Cortex of kidney (tissue), 1 donor: ENCODE data around the gene FMOD.
"Not testable (repeated sequence)": the region's sequence is repeated elsewhere in the genome, so short reads cannot be mapped to it uniquely, and the experiment has no call there.

Source experiments
- DNase-seq: peaks from one replicate; lab custom pipeline; 2025; lab: John Stamatoyannopoulos, UW

The FMOD gene

DNA sequence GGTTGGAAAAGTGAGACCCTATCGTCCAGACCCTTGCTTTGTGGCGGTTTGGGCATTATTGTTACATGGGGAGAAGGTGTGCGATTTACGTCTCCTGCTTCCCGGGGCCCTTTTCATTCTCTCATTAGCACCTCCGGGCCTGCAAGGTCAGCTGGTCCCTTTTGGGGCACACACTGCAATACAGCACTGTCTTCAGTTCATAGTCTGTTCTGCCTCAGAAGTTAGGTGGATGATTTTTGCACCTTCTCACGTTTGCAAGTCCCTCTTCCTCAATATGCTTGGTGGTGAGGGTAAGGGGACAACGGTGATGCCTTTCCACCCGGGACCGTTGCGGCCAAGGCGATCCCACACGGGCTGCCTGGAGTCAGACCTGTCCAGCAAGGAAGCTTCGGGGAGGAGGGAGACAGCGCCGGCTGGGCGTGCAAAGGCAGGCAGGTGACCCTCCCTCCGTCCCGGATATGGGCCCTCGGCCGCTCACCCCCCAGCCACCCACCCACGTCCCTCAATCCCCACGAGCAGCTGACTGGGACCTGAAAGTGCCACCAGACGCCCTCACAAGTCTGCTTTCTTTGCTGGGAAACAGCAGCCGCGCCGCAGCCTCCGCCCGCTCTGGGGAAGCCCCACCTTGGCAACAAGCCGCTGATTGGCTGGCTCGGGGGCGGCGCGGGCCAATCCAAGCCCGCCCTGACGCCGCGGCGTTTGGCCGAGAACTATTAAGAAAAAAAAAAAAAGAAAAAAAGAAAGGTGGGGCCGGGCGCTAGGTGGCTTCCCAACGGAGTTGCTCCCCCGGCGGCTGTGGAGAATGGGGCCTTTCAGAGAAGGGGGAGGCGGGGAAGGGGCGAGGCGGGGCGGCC, 23.9 kb downstream of the FMOD start:
- peak; percentile 63 for DNase-seq

DNA sequence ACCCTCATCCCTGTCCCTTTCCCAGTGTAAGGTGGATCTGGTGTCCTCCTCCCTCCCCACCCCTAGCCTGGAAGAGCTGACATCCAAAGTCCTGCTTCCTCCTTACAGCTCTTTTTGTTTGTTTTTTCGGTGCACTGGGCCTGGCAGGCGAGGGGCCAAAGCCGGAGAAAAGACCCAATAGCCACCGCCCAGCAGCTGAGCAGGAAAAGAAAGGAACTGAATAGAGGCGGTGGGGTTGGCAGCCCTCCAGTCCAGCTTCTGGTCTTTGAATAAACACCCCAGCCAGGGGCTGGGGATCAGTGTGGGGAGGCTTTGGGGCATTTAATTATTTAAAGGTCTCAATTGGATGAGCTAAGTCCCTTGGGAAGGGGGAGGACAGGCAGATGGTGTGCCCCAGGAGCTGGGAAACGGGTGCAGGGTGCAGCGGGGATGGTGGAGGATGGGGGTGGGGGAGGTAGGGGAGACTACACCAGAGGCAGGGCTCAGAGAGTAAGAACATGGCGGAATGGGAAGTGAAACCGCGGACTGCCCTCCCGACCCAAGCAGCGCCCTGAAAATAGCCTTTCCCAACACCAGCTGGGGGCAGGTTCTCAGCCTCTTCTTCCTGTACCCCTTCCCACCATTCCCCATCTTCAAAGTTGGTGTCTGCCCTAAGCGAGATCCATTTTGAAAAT, 25.4 kb downstream of the FMOD start:
- no peak for DNase-seq

DNA sequence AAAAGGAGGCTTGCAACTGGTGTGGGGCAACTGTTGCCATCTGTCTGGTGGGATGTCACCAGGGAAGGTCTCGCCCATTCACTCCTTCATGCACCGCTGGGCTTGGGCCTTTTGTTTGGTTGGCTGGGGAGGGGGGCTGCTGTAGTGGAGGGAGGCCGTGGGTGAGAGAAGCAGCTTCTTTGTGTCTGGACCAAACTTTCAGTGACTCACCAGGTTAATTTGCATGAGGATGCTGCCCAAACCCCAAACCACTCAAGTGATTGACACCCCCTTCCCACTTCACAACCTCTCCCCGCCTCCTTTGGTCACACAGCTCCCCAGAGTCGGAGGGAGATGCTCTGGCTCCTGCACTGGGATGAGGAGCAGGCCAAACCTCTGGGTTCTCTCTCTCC, 25.9 kb downstream of the FMOD start:
- no peak for DNase-seq

DNA sequence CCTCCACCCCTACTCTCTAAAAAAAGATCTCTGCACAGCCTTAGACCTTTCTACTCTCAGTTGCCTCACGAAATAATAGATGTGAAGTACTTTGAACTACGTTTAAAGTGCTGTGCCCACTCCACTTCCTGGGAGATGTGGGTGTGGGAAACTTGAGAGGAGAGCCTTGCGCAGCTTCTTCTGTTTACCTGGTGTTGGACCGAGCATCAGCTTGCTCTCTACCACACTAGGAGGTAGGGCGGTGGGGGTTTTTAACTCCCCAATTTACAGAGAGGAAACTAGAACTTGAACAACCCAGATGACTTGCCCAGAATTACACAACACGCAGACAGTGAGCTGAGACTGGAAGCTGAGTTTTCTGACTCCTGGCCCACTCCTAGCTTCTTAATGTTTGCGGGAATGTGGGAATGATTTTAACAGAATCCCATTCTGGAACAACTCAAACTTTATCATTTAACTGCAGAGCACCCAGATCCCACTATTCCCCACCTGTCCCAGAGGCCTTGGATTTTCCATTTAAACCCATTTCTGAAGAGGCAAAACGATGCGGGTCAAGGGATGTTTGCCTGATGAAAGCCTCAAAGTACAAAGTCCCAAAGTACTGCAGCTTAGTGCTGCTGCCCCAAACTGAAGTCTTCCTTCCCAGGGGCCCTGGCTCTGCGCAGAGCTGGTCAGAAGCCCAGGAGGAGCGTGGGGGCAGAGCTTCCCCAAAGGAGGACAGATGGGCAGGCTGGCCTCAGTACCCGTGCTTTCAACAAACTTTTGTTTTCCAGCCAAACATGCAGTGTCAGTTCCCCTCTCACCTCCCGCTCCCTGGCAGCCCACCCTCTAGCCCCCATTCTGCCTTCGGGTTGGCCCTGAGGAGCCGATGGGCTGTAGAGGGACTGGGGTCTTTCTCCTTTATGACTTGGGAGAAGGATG, 26.6 kb downstream of the FMOD start:
- no peak for DNase-seq

DNA sequence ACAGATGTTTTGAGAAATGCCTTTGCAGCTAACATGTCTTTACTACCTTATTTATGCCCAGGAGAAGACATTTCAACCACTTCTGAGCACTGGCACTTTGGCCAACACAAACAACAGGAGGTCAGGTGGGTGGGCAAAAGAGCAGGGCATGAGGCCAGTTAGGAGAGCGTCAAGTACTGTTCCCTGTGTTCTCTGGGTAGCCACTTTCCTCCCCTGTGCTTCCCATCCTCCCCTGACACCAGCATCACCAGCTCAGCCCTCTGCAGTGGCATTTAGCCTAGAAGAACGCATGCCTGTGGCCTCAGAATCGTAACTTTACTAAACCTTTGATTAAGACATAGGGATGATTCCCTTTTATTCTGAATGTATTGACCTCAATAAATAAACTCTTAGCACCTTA, 27.3 kb downstream of the FMOD start:
- DNase-seq: no peak

DNA sequence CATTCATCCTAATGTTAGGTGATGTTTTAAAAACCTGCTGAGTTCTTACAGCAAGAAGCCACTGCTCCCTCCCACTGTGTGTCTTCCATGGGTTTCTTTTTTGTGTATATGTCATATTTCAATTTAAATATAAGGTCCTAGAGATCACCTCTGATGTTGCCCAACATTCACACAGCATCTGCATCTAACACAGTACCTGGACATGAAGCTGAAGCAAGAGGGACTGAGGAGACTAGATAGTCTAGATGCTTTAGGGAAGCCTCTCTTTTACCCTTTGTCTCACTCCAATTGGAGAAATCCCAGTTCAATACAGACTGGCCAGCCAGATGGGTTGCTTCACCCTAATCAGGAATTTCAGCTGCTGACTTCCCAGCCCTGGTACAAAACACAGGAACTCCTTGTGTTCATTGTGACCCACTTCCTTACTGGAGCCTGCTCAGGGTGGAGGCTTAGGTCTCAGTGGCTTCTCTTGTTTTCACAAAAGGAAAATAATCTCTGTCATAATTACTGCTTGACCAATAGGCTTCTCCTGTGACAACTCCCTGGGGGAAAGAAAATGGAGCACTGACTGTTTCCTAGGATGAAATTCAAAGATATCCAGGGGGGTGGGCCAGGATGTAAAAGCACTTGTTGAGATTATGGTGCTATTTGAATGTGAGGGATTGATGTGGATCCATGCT, 28.3 kb downstream of the FMOD start:
- no peak for DNase-seq

DNA sequence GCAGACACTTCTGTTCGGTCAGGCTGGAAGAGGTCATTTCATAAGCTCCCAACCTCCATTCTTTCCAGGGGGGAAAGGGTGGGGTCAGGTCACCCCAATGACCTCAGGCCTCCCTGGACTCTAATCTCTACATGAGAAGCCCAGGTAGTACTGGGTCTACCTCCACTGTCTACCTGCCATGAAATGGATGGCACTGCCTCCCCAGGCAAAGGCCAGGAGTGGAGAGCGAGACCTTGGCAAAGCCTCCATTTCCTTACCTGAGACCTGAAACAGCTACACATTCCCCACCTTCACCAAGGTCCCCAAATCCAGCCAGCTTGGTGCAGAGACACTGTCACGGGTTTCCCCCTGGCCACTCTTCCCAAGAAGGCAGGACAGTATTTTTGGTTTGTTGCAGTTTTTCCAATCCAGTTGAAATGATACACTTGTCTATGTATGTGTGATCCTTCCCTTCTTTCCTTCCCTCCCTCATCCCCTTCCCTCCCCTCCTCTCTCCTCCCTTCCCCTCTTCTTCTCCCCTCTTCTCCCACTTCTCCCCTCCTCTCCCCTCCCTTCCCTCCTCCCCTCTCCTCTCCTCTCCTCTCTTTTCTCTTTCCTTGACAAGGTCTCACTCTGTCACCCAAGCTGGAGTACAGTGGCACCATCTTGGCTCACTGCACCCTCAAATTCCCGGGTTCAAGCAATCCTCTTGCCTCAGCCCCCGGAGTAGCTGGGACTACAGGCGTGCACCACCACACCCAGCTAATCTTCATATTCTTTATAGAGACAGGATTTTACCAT, 29.5 kb downstream of the FMOD start:
- DNase-seq: no peak

DNA sequence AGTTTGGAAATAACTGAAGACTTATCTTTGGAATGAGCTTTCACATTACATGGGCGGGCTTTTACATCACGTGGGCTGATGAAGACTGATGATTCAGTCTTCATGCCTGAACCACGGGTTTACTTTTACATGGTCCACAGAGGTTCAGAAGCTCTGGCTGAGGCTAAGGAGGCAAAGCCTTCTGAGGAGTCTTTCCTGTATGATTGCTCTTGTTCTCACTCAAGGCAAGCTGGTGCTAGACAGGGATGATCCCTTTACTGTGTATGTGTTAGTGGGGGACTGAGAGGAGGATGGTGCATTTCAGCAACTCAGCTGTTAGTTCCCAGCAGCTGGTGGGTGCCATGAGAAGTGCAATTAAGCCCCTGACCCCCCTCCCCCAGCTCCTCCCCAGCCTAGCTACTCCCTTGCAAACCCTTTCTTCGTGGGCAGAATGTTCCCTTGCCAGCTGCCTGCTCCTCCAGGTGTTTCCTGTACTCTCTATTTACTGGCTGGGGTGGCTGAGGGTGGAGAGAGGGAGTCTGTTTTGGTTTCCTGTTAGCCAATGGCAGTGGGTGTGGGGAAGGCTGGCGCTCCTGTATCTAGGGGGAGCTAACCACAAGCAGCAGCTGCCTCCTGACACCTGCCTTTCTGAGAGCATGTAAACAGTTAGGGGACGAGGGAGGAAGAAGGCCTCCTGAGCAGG, 30.2 kb downstream of the FMOD start:
- no peak for DNase-seq

DNA sequence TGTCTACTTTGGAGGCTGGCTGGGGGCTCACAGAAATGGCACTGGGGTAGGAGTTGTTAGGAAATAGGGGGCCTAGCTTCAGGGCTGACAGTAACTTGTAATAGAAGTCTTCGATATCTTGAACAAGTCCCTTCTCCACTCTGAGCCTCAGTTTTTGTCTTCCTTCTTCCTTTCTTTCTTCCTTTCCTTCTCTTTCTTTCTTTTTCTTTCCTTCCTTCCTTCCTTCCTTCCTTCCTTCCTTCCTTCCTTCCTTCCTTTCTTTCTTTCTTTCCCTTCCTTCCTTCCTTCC, 32.7 kb downstream of the FMOD start:
- no peak for DNase-seq

DNA sequence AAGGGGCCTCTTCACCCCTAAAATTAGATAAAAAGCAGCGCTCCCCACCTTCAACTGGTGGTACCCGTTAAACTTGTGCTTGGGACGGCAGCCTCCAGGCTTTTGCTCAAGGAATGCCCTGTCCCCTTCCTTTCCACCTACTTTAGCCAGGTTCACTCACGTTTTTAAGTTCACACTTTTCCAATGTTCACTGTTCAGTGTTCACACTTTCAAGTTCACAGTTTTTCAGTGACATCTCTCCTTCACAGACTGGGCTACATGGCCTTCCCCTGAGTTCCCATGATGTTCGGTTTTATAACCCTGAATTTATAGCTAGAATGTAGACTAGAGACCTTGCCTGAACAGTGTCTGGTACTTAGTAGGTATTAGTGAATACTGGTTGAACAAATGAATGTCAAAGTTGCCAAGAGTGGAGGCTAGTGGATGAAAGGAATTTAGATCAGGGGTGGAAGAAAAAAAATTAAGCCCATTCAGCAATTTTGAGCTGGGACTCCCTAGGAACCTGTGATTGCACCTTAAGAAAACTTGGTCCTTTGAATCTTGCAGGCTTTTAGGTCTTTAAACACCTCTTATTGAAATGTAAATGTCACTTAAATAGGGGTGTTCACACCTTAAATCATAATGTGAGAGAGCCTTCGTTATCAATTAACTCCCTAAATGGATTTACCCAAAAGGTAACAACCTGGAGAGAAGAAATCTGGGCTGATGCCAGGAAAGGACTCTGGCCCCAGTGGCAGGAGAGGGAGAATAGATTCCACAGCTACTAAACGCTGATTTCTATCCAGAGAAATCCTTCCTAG, 33.3 kb downstream of the FMOD start:
- no peak for DNase-seq

DNA sequence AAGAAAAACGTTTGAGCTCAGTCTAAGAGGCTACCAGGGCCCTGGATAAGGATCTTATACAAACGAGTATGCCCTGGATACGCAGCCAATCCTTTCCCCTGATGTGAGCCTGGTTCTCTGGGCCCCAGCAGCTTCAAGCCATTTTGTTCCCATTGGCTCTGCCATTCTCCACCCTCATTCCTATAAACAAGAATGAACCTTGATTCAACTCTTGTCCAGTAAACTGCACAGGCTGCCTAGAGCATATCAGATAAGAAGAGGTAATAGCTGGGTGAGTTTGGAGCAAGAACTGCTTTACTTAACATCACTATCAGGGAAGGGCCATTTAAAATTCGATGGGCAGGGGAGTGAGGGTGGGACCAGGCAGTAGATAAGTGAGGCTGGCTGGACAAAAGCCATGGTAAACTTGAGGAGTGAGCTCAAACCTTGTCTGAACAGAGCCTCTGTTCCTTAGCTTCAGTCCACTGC, 34.3 kb downstream of the FMOD start:
- DNase-seq: no peak

DNA sequence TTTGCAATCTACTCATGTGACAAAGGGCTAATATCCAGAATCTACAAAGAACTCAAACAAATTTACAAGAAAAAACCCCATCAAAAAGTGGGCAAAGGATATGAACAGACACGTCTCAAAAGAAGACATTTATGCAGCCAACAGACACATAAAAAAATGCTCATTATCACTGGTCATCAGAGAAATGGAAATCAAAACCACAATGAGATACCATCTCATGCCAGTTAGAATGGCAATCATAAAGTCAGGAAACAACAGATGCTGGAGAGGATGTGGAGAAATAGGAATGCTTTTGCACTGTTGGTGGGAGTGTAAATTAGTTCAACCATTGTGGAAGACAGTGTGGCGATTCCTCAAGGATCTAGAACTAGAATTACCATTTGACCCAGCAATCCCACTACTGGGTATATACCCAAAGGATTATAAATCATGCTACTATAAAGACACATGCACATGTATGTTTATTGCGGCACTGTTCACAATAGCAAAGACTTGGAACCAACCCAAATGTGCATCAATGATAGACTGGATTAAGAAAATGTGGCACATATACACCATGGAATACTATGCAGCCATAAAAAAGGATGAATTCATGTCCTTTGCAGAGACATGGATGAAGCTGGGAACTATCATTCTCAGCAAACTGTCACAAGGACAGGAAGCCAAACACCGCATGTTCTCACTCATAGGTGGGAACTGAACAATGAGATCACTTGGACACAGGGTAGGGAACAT, 36.7 kb downstream of the FMOD start:
- not testable (repeated sequence) for DNase-seq

DNA sequence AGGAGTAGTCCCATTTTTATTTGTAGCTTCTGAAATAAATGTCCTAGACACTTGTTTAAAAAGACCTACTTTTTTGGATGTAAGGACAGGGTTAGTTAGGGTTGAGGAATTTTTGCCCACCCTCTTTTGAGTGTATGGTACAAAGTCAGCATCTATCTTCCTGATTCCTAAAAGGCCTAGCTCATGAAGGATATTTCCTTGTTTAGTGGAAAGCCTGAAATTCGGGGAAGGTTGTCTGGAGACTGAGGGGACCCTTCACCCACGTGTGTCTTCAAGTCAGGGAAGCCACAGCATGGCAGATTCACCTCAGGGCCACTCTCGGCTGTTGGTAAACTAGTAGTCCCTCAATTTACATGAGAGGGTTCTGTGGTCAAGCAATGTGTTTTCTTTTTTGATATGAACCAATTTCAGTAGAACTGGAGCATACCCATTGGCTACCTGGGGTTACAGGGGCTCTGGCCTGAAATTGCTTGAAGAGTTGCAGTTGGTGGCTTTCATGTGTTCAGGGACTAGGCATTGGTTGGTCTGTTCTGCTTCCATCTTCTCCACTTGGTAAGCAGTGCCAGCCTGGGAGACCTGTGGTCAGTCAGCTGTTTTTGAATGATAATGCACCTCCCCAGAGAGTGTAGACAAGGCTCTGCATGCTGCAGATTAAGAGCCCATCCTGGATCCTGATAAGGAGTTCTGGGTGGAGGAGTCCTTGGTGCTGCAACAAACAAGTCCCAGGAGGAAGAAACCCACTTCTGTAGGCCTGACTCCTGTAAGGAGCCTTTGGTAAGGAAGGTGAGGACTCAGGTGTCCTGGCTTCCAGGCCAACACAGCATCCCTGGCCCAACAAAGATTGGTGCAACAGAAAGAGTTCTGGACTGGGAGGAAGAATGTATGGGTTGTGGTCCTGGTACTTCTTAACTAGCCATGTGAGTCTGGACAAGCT, 39.3 kb downstream of the FMOD start:
- no peak for DNase-seq

DNA sequence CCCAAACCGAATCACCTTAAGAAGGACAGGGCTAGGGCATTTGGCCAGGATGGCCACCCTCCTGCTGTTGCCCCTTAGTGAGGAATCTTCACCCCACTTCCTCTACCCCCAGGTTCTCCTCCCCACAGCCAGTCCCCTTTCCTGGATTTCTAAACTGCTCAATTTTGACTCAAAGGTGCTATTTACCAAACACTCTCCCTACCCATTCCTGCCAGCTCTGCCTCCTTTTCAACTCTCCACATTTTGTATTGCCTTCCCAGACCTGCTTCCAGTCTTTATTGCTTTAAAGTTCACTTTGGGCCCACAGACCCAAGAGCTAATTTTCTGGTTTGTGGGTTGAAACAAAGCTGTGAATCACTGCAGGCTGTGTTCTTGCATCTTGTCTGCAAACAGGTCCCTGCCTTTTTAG, 42.0 kb downstream of the FMOD start:
- no peak for DNase-seq

DNA sequence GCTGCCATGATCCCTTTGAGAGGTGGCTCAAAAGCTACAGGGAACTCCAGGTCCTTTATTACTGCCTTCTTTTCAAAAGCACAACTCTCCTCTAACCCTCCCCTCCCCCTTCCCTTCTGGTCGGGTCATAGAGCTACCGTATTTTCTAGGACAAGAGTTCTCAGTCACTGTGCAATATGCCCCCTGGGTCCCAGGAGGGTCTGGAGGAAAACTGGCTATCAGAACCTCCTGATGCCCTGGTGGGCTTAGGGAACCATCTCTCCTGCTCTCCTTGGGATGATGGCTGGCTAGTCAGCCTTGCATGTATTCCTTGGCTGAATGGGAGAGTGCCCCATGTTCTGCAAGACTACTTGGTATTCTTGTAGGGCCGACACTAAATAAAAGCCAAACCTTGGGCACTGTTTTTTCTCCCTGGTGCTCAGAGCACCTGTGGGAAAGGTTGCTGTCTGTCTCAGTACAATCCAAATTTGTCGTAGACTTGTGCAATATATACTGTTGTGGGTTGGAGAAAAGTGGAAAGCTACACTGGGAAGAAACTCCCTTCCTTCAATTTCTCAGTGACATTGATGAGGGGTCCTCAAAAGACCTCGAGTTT, 42.5 kb downstream of the FMOD start:
- DNase-seq: no peak

DNA sequence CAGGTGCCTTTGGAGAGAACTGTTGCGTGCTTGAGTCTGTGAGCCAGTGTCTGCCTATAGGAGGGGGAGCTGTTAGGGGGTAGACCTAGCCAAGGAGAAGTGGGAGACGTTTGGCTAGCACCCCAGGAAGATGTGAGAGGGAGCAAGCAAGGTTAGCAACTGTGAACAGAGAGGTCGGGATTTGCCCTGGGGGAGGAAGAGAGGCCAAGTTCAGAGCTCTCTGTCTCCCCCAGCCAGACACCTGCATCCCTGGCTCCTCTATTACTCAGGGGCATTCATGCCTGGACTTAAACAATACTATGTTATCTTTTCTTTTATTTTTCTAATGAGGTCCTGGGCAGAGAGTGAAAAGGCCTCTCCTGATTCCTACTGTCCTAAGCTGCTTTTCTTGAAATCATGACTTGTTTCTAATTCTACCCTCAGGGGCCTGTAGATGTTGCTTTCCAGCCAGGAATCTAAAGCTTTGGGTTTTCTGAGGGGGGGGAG, 43.2 kb downstream of the FMOD start:
- DNase-seq: no peak

DNA sequence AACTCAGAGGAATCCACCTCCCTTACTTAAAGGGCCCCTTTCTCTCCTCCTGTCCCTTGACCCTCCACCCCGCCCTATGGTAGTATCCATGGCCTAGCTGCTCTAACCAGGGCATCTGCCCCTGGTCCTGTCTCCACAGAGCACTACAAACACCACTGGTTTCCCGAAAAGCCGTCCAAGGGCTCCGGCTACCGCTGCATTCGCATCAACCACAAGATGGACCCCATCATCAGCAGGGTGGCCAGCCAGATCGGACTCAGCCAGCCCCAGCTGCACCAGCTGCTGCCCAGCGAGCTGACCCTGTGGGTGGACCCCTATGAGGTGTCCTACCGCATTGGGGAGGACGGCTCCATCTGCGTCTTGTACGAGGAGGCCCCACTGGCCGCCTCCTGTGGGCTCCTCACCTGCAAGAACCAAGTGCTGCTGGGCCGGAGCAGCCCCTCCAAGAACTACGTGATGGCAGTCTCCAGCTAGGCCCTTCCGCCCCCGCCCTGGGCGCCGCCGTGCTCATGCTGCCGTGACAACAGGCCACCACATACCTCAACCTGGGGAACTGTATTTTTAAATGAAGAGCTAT, 43.9 kb downstream of the FMOD start:
- no peak for DNase-seq
